Left ventricle myocardium inferior (tissue), 1 donor: ENCODE results near the gene ZDHHC14. TPM values are rescaled to one million over a fixed set of nuclear protein-coding genes. Genes with fewer than 3 reads are reported as not detected.

Experiments used
- DNase-seq: peaks from one replicate; pipeline ENCODE4 v3.0.0-alpha.2; 2020
- H3K27ac ChIP-seq: fragments of 200-600 bp; replicated peaks from 2 replicates; pipeline ENCODE4 v1.8.0; 2021
- H3K27me3 ChIP-seq: fragments of 200-600 bp; 2 replicates; pipeline ENCODE4 v1.8.0; 2021; ENCODE audit warnings: low read depth
- H3K36me3 ChIP-seq: fragments of 200-600 bp; 2 replicates; pipeline ENCODE4 v1.8.0; 2021
- H3K4me1 ChIP-seq: fragments of 200-600 bp; 2 replicates; pipeline ENCODE4 v1.8.0; 2021
- H3K4me3 ChIP-seq: fragments of 200-600 bp; 2 replicates; pipeline ENCODE4 v1.8.0; 2021; ENCODE audit warnings: mild to moderate bottlenecking, moderate library complexity
- H3K9me3 ChIP-seq: fragments of 200-600 bp; replicated peaks from 2 replicates; pipeline ENCODE4 v1.8.0; 2021
- intact Hi-C: fragments of 100-400 bp; cut with micrococcal nuclease; formaldehyde crosslinking; loops from one replicate; pipeline ENCODE4 v1.11.0; 2022
- total RNA-seq: library from RNA; stranded (reverse); fragmentation: NEBNext Ultra II Directional; extraction: Animal tissue kit (Norgen Biotek cat#: 25700); gene quantifications from one replicate; pipeline ENCODE4 v1.2.1, GENCODE V29; 2021
- TF ChIP-seq, protein P1 (sequence below): fragments of 200-600 bp; IDR thresholded peaks from 2 replicates; pipeline ENCODE4 v1.8.0; 2021; ENCODE audit warnings: antibody characterized with exemption, mild to moderate bottlenecking, borderline replicate concordance
- donor health status: DM: no; HTN: yes; CAD: no; lungs with severe emphysema.

ZDHHC14 gene
- total RNA-seq, 1 donor from 2014 or later: 10.0 TPM

DNA sequence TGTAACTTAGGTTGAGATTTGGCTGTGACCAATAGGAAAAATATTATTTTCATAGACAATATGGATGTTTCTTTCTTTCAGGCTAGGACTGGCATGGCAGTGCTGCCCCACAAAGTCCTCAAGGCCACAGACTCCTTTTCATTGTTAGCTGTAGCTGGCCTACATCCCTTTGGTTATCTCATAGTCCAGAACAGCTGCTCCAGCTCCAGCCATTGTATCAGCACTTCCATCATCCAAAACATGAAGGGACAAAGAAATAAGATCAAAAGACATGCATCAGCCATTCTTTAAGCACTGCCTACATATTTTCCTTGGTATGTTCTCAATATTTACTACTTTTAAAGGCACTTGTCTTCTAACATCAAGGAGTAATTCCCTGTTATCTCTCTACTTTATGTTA, 73.0 kb downstream of the ZDHHC14 start:
- H3K36me3 ChIP-seq: no peaks in the 10 kb centered on the region
- DNase-seq: no peak
- H3K27me3 ChIP-seq: no peaks in the 10 kb centered on the region
- intact Hi-C loops: no loop called here
- H3K4me1 ChIP-seq: peaks cover 22% of the 10 kb centered on the region
- no peak overlapping the region for H3K27ac ChIP-seq
- TF ChIP-seq, protein P1, sequence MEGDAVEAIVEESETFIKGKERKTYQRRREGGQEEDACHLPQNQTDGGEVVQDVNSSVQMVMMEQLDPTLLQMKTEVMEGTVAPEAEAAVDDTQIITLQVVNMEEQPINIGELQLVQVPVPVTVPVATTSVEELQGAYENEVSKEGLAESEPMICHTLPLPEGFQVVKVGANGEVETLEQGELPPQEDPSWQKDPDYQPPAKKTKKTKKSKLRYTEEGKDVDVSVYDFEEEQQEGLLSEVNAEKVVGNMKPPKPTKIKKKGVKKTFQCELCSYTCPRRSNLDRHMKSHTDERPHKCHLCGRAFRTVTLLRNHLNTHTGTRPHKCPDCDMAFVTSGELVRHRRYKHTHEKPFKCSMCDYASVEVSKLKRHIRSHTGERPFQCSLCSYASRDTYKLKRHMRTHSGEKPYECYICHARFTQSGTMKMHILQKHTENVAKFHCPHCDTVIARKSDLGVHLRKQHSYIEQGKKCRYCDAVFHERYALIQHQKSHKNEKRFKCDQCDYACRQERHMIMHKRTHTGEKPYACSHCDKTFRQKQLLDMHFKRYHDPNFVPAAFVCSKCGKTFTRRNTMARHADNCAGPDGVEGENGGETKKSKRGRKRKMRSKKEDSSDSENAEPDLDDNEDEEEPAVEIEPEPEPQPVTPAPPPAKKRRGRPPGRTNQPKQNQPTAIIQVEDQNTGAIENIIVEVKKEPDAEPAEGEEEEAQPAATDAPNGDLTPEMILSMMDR: no peak
- H3K9me3 ChIP-seq: no peaks in the 10 kb centered on the region
- no peak overlapping the region for H3K4me3 ChIP-seq

DNA sequence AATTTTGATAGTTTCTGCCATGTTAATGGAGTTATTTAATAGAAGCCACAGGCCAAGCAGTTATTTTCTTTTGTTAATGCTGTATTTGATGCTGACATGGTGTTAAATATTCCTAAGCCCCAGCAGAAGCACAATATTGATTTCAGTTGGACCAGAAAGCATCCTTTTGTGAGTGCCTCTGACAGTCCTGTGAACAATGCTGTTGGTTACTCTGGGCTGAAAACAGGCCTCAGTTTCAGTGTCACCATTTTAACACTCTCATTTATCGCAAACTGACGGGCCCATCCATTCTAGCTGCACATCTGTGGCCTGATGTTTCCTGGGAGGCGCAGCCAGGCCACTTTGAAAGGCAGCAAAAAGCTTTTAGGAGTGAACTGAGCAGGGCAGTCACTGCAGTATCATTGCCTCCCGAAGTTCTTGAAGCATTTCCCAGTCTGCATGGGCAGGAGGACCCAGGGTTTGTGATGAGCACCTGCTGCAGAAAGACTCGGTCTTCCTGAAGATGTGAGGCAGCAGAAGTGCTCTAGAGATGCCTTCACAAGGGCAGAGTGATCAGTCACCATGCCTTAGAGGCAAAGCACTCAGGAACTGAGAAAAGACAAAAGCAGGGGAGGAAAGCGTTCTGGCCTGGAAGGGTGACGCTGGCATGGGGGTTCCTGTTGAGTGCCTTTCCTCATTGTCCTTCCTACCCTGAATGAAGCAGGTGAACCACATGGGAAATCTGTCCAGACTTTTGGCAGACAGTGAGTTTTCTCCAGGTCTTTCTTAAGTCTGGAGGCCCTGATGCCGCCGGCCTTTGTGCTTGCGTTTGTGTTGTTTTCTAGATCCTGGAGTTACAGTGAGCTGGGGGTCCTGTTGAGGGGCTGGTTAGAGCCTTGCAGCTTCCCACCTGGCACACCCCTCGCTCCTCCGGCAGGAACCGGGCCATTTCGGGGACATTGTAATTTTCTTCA, 74.0 kb downstream of the ZDHHC14 start:
- no peaks in the 10 kb centered on the region for H3K27me3 ChIP-seq
- H3K27ac ChIP-seq: peak overlapping the region; percentile 37
- TF ChIP-seq, protein P1: no peak
- no peaks in the 10 kb centered on the region for H3K36me3 ChIP-seq
- no peak for DNase-seq
- intact Hi-C loops: no loop called here
- no peaks in the 10 kb centered on the region for H3K9me3 ChIP-seq
- H3K4me3 ChIP-seq: peak overlapping the region; percentile 28
- peaks cover 23% of the 10 kb centered on the region for H3K4me1 ChIP-seq

DNA sequence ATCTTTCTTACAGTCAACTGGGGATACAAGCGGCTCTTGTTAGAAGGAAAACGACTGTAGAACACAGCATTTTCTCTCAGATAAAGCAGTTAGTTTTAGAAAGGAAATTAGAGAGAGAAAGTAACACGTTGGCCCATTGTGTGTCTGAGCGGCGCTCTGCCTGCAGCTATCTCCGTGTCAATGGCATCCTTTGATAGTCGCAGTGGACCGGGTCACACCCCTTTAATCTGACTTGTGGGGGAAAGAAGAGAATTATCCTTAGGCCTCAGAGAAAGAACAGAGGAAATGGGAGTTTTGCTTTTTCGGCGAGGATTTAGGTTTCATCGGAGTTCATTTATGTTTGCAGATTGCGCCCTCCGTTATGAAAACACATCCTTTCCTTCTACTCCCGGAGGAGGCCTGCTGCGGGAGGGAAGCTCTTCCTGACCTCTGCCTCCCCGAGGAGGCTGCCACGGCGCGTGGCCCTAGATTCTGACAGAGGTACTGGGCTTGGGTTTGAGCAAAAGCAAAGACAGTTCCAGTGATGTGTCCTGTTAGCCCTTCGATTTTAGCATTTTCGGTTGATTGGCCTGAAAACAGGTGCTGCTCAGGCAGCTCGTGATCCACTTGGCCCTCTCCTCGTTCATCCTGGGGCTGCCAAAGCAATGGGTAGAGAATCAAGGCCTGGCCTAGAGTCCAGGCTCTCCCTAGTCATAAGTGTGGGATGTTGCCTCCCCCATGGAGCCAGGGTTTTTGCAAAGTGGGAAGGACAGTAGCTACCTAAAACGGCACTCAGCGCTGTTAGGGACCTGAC, 74.9 kb downstream of the ZDHHC14 start:
- H3K27ac ChIP-seq: peak overlapping the region; percentile 37
- DNase-seq: no peak
- H3K4me3 ChIP-seq: peak overlapping the region; percentile 28
- intact Hi-C loops: no loop called here
- no peaks in the 10 kb centered on the region for H3K9me3 ChIP-seq
- no peaks in the 10 kb centered on the region for H3K36me3 ChIP-seq
- peaks cover 32% of the 10 kb centered on the region for H3K4me1 ChIP-seq
- H3K27me3 ChIP-seq: no peaks in the 10 kb centered on the region
- TF ChIP-seq, protein P1: no peak

DNA sequence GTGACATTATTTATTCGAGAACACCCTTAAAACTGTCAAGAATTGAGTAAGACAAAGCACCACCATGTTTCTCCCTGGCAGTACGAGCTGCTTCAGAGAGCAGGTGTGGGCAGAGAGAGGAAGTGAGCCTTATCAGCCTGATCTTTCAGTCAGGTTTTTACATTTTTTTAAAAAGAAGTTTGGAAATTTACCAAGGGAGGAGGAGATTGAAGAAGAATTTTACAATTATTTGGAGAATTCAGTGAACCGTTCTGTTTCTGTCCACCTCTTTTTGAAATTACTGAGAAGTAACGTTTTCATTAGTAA, 75.5 kb downstream of the ZDHHC14 start:
- TF ChIP-seq, protein P1: no peak
- peak overlapping the region; percentile 37 for H3K27ac ChIP-seq
- H3K27me3 ChIP-seq: no peaks in the 10 kb centered on the region
- peaks cover 38% of the 10 kb centered on the region for H3K4me1 ChIP-seq
- intact Hi-C loops: no loop called here
- H3K9me3 ChIP-seq: no peaks in the 10 kb centered on the region
- no peak for DNase-seq
- no peak overlapping the region for H3K4me3 ChIP-seq
- no peaks in the 10 kb centered on the region for H3K36me3 ChIP-seq

DNA sequence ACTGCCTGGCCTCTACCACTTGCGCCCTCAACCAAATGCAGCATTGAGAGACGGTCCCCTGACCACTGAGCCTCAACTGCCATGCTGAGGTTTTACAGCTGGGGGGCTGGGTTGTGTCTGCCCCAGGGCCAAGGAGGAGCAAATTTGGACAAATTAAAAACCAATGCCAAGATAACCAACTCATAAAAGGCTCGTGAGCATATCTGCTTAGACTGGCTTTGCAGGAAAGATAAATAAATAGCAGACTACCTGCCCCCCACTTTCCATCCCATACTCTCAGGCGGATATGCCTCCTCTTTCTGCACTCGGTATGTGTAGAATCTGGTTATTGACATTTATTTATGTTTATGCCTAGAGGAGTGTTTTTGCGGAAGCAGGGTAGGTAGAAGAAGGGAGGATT, 76.8 kb downstream of the ZDHHC14 start:
- Histone ChIP-seq H3K4me1 (peaks cover 49% of the 10 kb centered on the region), H3K9me3 (no peaks in the 10 kb centered on the region), H3K27me3 (no peaks in the 10 kb centered on the region), H3K36me3 (no peaks in the 10 kb centered on the region), H3K27ac (no peak overlapping the region), H3K4me3 (no peak overlapping the region)
- no peak for DNase-seq
- TF ChIP-seq, protein P1: no peak
- intact Hi-C loops: no loop called here
